ENCODE results near the gene ARMS2.

DNA sequence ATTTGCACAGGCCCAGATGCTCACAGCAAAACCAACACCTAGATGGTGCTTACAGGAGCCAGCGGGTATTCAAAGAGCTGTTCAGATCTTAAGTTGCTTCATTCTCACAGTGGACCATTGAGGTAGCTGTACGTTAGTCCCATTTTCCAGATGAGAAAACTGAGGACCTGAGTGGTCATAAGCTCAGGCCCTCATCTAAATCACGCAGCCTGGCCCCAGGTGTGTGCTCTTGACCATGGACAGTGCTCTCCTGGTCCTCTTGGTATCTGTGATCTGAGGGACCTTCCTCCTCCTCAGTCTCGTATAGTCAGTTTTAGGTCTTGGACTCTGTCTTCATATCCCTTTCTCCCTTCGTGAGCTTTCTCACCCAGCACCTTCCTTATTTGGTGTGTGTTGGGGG lies 50.6 kb downstream of the ARMS2 start:
- no peak for TF ChIP-seq CTCF (conservative IDR thresholded peaks at IDR 0.05)
- TF ChIP-seq ZFX (IDR thresholded peaks at IDR 0.05): no peak
